GM23338 (cell line): ENCODE data around the gene NFIA. TPM values are rescaled to one million over a fixed set of nuclear protein-coding genes. Genes with fewer than 3 reads are reported as not detected.

Source experiments
- ATAC-seq: fragments of 200-7000 bp; cut with Tn5 transposase; 3 replicates; pipeline ENCODE4 v1.9.1; 2020
- DNase-seq: peaks from one replicate; pipeline ENCODE4 v3.0.0-alpha.2; 2015; ENCODE audit warnings: low spot score
- H2AFZ ChIP-seq: fragments of 200-600 bp; sonication (generic); 2 replicates; pipeline ENCODE4 v1.8.0; 2016; ENCODE audit warnings: antibody characterized with exemption, mild to moderate bottlenecking, moderate library complexity
- H3F3A ChIP-seq: fragments of 200-600 bp; sonication (generic); replicated peaks from 2 replicates; pipeline ENCODE4 v1.8.0; 2017; ENCODE audit warnings: antibody characterized with exemption, mixed run types, low read depth
- H3K27ac ChIP-seq: fragments of 200-600 bp; sonication (generic); 2 replicates; pipeline ENCODE4 v1.6.1; 2016; ENCODE audit warnings: low read depth
- H3K27me3 ChIP-seq: fragments of 200-600 bp; sonication (generic); 2 replicates; pipeline ENCODE4 v1.8.0; 2016; ENCODE audit warnings: mild to moderate bottlenecking, mixed run types, moderate library complexity; ENCODE audit not compliant: insufficient read depth
- H3K36me3 ChIP-seq: fragments of 200-600 bp; sonication (generic); 2 replicates; pipeline ENCODE4 v1.8.0; 2016; ENCODE audit warnings: mild to moderate bottlenecking; ENCODE audit not compliant: insufficient read depth
- H3K4me1 ChIP-seq: fragments of 200-600 bp; sonication (generic); 2 replicates; pipeline ENCODE4 v1.8.0; 2016; ENCODE audit warnings: mild to moderate bottlenecking, moderate library complexity; ENCODE audit not compliant: insufficient read depth
- H3K4me2 ChIP-seq: fragments of 200-600 bp; sonication (generic); 2 replicates; pipeline ENCODE4 v1.7.1; 2017; ENCODE audit warnings: mixed run types
- H3K4me3 ChIP-seq: fragments of 200-600 bp; sonication (generic); 2 replicates; pipeline ENCODE4 v1.6.1; 2016; ENCODE audit warnings: mixed run types
- H3K79me2 ChIP-seq: fragments of 200-600 bp; sonication (generic); replicated peaks from 2 replicates; pipeline ENCODE4 v1.8.0; 2017; ENCODE audit warnings: mild to moderate bottlenecking; ENCODE audit not compliant: insufficient read depth
- H3K9me2 ChIP-seq: fragments of 200-600 bp; sonication (generic); 2 replicates; pipeline ENCODE4 v1.8.0; 2017; ENCODE audit not compliant: insufficient read depth
- H4K20me1 ChIP-seq: fragments of 200-600 bp; sonication (generic); replicated peaks from 2 replicates; pipeline ENCODE4 v1.8.0; 2017; ENCODE audit warnings: mild to moderate bottlenecking; ENCODE audit not compliant: insufficient read depth
- H3K27ac Mint-ChIP-seq: 2 replicates; pipeline ENCODE4 v1.8.0; 2020; ENCODE audit warnings: inconsistent platforms, mild to moderate bottlenecking, moderate library complexity, mixed read lengths
- H3K27me3 Mint-ChIP-seq: 3 replicates; pipeline ENCODE4 v1.8.0; 2022; ENCODE audit warnings: low read depth, mild to moderate bottlenecking, moderate library complexity, mixed read lengths, inconsistent platforms; ENCODE audit not compliant: insufficient read depth, poor library complexity
- H3K36me3 Mint-ChIP-seq: 3 replicates; pipeline ENCODE4 v1.8.0; 2021; ENCODE audit warnings: low read depth, mild to moderate bottlenecking, inconsistent platforms, moderate library complexity, mixed read lengths
- H3K4me1 Mint-ChIP-seq: 3 replicates; pipeline ENCODE4 v1.8.0; 2020; ENCODE audit warnings: mild to moderate bottlenecking, inconsistent platforms, mixed read lengths
- H3K4me3 Mint-ChIP-seq: 3 replicates; pipeline ENCODE4 v1.8.0; 2021; ENCODE audit warnings: moderate library complexity, mild to moderate bottlenecking, inconsistent platforms, mixed read lengths
- H3K9me3 Mint-ChIP-seq: 3 replicates; pipeline ENCODE4 v1.8.0; 2020; ENCODE audit warnings: moderate library complexity, mild to moderate bottlenecking, inconsistent platforms, mixed read lengths
- EZH2 ChIP-seq: fragments of 200-600 bp; sonication (generic); IDR thresholded peaks from one replicate; pipeline ENCODE4 v1.8.0; 2017; ENCODE audit warnings: antibody characterized with exemption, mild to moderate bottlenecking, low read depth; ENCODE audit not compliant: unreplicated experiment
- JUNB ChIP-seq: IDR thresholded peaks from one replicate; pipeline ENCODE4 v1.6.1; 2016; ENCODE audit warnings: antibody characterized with exemption; ENCODE audit not compliant: unreplicated experiment
- NANOG ChIP-seq: IDR thresholded peaks from 2 replicates; pipeline ENCODE4 v1.6.1; 2016; ENCODE audit warnings: antibody characterized with exemption, borderline replicate concordance
- POLR2AphosphoS5 ChIP-seq: IDR thresholded peaks from 2 replicates; pipeline ENCODE4 v1.6.1; 2016; ENCODE audit warnings: antibody characterized with exemption, low read depth
- STAT1 ChIP-seq: IDR thresholded peaks from one replicate; pipeline ENCODE4 v1.6.1; 2016; ENCODE audit warnings: antibody characterized with exemption; ENCODE audit not compliant: unreplicated experiment
- ZNF114 ChIP-seq: fragments of 250-450 bp; sonication (Bioruptor Pico); IDR thresholded peaks from 2 replicates; pipeline ENCODE4 v1.5.0; 2020; ENCODE audit warnings: mild to moderate bottlenecking, moderate library complexity
- polyA plus RNA-seq: library from polyadenylated mRNA; unstranded; fragments of >200 nt; fragmentation: Nextera tagmentation; extraction: Ambion mirVana; gene quantifications from 2 replicates; pipeline ENCODE4 v1.2.1, GENCODE V29; 2016
- total RNA-seq: library from RNA; depleted of rRNA; stranded (reverse); fragments of >200 nt; shearing (Covaris generic); gene quantifications from 2 replicates; pipeline ENCODE4 v1.2.3, GENCODE V29; 2014
- TF ChIP-seq, protein P1 (sequence below), 2 experiments: fragments of 200-600 bp in 1 of 2; sonication (generic) in 1 of 2; conservative IDR thresholded peaks; 2 replicates each; pipeline versions ENCODE4 v1.5.1 to v1.6.1; 2016 to 2017; ENCODE audit warnings: antibody characterized with exemption in 2 of 2, low read depth in 2 of 2, mild to moderate bottlenecking in 2 of 2, moderate library complexity in 1 of 2
- TF ChIP-seq, protein P2 (sequence below): fragments of 250-450 bp; sonication (Bioruptor Pico); IDR thresholded peaks from 2 replicates; pipeline ENCODE4 v1.5.0; 2020; ENCODE audit warnings: mild to moderate bottlenecking, moderate library complexity
- TF ChIP-seq, protein P3 (sequence below): IDR thresholded peaks from one replicate; pipeline ENCODE4 v1.6.1; 2018; ENCODE audit warnings: antibody characterized with exemption; ENCODE audit not compliant: unreplicated experiment
- TF ChIP-seq, protein P4 (sequence below): IDR thresholded peaks from 2 replicates; pipeline ENCODE4 v1.6.1; 2016; ENCODE audit warnings: antibody characterized with exemption

NFIA gene
- total and polyA plus RNA-seq, 2 experiments from 2014 or later = 0.97 to 2.3 TPM

DNA sequence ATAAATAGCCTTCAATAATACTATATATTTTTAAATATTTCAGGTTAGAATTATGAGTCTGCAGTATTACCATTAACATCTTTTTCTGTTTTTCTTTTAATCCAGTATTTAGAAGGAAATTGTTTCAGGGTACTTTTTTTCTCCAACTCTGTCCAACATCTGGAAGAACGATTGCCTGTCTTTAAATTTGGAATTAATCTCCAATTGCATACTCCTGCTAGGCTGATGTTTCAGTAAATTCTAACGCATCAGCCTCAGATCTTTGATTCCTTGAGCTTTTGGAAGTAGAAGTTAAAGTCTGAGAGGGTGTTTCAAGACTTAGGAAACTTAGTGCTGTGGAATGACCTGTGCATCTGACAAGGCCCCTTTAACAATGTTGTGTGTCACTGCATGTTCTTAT is 20.3 kb downstream of the NFIA start:
- Histone ChIP-seq H3K9me2 (no peaks in the 10 kb centered on the region), H3K36me3 (no peaks in the 10 kb centered on the region), H3K79me2 (no peaks in the 10 kb centered on the region), H3K4me2 (no peak overlapping the region), H3K27ac (no peak overlapping the region), H3K4me3 (no peak overlapping the region), H3F3A (no peaks in the 10 kb centered on the region), H3K27me3 (no peaks in the 10 kb centered on the region), H3K4me1 (no peaks in the 10 kb centered on the region), H4K20me1 (no peaks in the 10 kb centered on the region), H2AFZ (no peak overlapping the region)
- TF ChIP-seq, protein P1, sequence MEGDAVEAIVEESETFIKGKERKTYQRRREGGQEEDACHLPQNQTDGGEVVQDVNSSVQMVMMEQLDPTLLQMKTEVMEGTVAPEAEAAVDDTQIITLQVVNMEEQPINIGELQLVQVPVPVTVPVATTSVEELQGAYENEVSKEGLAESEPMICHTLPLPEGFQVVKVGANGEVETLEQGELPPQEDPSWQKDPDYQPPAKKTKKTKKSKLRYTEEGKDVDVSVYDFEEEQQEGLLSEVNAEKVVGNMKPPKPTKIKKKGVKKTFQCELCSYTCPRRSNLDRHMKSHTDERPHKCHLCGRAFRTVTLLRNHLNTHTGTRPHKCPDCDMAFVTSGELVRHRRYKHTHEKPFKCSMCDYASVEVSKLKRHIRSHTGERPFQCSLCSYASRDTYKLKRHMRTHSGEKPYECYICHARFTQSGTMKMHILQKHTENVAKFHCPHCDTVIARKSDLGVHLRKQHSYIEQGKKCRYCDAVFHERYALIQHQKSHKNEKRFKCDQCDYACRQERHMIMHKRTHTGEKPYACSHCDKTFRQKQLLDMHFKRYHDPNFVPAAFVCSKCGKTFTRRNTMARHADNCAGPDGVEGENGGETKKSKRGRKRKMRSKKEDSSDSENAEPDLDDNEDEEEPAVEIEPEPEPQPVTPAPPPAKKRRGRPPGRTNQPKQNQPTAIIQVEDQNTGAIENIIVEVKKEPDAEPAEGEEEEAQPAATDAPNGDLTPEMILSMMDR (conservative IDR thresholded peaks at IDR 0.05; ENCODE audit: low read depth in 2 of 2) = no peak
- TF ChIP-seq EZH2 (no peak), ZNF114 (CRISPR knock-in tag) (no peak), STAT1 (no peak), POLR2AphosphoS5 (no peak), JUNB (no peak), NANOG (no peak)
- TF ChIP-seq, protein P2, sequence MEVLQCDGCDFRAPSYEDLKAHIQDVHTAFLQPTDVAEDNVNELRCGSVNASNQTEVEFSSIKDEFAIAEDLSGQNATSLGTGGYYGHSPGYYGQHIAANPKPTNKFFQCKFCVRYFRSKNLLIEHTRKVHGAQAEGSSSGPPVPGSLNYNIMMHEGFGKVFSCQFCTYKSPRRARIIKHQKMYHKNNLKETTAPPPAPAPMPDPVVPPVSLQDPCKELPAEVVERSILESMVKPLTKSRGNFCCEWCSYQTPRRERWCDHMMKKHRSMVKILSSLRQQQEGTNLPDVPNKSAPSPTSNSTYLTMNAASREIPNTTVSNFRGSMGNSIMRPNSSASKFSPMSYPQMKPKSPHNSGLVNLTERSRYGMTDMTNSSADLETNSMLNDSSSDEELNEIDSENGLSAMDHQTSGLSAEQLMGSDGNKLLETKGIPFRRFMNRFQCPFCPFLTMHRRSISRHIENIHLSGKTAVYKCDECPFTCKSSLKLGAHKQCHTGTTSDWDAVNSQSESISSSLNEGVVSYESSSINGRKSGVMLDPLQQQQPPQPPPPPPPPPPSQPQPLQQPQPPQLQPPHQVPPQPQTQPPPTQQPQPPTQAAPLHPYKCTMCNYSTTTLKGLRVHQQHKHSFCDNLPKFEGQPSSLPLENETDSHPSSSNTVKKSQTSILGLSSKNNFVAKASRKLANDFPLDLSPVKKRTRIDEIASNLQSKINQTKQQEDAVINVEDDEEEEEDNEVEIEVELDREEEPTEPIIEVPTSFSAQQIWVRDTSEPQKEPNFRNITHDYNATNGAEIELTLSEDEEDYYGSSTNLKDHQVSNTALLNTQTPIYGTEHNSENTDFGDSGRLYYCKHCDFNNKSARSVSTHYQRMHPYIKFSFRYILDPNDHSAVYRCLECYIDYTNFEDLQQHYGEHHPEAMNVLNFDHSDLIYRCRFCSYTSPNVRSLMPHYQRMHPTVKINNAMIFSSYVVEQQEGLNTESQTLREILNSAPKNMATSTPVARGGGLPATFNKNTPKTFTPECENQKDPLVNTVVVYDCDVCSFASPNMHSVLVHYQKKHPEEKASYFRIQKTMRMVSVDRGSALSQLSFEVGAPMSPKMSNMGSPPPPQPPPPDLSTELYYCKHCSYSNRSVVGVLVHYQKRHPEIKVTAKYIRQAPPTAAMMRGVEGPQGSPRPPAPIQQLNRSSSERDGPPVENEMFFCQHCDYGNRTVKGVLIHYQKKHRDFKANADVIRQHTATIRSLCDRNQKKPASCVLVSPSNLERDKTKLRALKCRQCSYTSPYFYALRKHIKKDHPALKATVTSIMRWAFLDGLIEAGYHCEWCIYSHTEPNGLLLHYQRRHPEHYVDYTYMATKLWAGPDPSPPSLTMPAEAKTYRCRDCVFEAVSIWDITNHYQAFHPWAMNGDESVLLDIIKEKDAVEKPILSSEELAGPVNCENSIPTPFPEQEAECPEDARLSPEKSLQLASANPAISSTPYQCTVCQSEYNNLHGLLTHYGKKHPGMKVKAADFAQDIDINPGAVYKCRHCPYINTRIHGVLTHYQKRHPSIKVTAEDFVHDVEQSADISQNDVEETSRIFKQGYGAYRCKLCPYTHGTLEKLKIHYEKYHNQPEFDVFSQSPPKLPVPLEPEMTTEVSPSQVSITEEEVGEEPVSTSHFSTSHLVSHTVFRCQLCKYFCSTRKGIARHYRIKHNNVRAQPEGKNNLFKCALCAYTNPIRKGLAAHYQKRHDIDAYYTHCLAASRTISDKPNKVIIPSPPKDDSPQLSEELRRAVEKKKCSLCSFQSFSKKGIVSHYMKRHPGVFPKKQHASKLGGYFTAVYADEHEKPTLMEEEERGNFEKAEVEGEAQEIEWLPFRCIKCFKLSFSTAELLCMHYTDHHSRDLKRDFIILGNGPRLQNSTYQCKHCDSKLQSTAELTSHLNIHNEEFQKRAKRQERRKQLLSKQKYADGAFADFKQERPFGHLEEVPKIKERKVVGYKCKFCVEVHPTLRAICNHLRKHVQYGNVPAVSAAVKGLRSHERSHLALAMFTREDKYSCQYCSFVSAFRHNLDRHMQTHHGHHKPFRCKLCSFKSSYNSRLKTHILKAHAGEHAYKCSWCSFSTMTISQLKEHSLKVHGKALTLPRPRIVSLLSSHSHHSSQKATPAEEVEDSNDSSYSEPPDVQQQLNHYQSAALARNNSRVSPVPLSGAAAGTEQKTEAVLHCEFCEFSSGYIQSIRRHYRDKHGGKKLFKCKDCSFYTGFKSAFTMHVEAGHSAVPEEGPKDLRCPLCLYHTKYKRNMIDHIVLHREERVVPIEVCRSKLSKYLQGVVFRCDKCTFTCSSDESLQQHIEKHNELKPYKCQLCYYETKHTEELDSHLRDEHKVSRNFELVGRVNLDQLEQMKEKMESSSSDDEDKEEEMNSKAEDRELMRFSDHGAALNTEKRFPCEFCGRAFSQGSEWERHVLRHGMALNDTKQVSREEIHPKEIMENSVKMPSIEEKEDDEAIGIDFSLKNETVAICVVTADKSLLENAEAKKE (CRISPR knock-in tag) = no peak
- TF ChIP-seq, protein P3, sequence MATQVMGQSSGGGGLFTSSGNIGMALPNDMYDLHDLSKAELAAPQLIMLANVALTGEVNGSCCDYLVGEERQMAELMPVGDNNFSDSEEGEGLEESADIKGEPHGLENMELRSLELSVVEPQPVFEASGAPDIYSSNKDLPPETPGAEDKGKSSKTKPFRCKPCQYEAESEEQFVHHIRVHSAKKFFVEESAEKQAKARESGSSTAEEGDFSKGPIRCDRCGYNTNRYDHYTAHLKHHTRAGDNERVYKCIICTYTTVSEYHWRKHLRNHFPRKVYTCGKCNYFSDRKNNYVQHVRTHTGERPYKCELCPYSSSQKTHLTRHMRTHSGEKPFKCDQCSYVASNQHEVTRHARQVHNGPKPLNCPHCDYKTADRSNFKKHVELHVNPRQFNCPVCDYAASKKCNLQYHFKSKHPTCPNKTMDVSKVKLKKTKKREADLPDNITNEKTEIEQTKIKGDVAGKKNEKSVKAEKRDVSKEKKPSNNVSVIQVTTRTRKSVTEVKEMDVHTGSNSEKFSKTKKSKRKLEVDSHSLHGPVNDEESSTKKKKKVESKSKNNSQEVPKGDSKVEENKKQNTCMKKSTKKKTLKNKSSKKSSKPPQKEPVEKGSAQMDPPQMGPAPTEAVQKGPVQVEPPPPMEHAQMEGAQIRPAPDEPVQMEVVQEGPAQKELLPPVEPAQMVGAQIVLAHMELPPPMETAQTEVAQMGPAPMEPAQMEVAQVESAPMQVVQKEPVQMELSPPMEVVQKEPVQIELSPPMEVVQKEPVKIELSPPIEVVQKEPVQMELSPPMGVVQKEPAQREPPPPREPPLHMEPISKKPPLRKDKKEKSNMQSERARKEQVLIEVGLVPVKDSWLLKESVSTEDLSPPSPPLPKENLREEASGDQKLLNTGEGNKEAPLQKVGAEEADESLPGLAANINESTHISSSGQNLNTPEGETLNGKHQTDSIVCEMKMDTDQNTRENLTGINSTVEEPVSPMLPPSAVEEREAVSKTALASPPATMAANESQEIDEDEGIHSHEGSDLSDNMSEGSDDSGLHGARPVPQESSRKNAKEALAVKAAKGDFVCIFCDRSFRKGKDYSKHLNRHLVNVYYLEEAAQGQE = no peak
- TF ChIP-seq, protein P4, sequence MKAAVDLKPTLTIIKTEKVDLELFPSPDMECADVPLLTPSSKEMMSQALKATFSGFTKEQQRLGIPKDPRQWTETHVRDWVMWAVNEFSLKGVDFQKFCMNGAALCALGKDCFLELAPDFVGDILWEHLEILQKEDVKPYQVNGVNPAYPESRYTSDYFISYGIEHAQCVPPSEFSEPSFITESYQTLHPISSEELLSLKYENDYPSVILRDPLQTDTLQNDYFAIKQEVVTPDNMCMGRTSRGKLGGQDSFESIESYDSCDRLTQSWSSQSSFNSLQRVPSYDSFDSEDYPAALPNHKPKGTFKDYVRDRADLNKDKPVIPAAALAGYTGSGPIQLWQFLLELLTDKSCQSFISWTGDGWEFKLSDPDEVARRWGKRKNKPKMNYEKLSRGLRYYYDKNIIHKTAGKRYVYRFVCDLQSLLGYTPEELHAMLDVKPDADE = no peak
- Mint-ChIP-seq H3K4me1 (no peaks in the 10 kb centered on the region), H3K4me3 (no peak overlapping the region), H3K27ac (0 out of 2 replicates have a peak overlapping the region, but pooled peaks have one; percentile 30), H3K36me3 (no peaks in the 10 kb centered on the region), H3K9me3 (0 out of 3 replicates have a peak, but pooled peaks cover under 1% of the 10 kb centered on the region), H3K27me3 (no peaks in the 10 kb centered on the region)
- DNase-seq (no peak), ATAC-seq (no peak)
